Heart left ventricle (tissue), 16 donors: ENCODE results near the gene VMP1. TPM values are rescaled to one million over a fixed set of nuclear protein-coding genes. Genes with fewer than 3 reads are reported as not detected.

ENCODE experiments used
- ATAC-seq, 4 donors: fragments of 200-7000 bp; cut with Tn5 transposase; one replicate each; pipeline ENCODE4 v1.9.1; 2020 to 2022; ENCODE audit warnings: moderate library complexity in 4 of 4, mild to moderate bottlenecking in 3 of 4, moderate number of reproducible peaks in 1 of 4
- DNase-seq, 5 donors: peaks; one replicate each; pipeline ENCODE4 v3.0.0-alpha.2; 2020
- H3K27ac ChIP-seq, 12 donors: fragments of 200-600 bp; sonication (generic) in 4 of 12; one replicate each; pipeline versions ENCODE4 v1.5.0 to v1.8.0; 2016 to 2022; ENCODE audit warnings: mild to moderate bottlenecking in 2 of 12
- H3K27me3 ChIP-seq, 9 donors: fragments of 200-600 bp; sonication (generic) in 2 of 9; one replicate each; pipeline versions ENCODE4 v1.5.1 to v1.8.0; 2016 to 2022; ENCODE audit warnings: mild to moderate bottlenecking in 3 of 9
- H3K36me3 ChIP-seq, 9 donors: fragments of 200-600 bp; sonication (generic) in 2 of 9; one replicate each; pipeline versions ENCODE4 v1.5.0 to v1.8.0; 2018 to 2022; ENCODE audit warnings: mild to moderate bottlenecking in 2 of 9
- H3K4me1 ChIP-seq, 12 donors: fragments of 200-600 bp; sonication (generic) in 4 of 12; one replicate each; pipeline versions ENCODE4 v1.5.0 to v1.8.0; 2016 to 2022; ENCODE audit warnings: mild to moderate bottlenecking in 3 of 12
- H3K4me3 ChIP-seq, 12 donors: fragments of 200-600 bp; sonication (generic) in 4 of 12; one replicate each; pipeline versions ENCODE4 v1.5.0 to v1.8.0; 2017 to 2022; ENCODE audit warnings: mild to moderate bottlenecking in 9 of 12, moderate library complexity in 4 of 12
- H3K9me3 ChIP-seq, 12 donors: fragments of 200-600 bp; sonication (generic) in 4 of 12; one replicate each; pipeline versions ENCODE4 v1.5.0 to v1.8.0; 2016 to 2022; ENCODE audit warnings: mild to moderate bottlenecking in 1 of 12
- CTCF ChIP-seq, 12 donors: fragments of 200-600 bp; sonication (generic) in 4 of 12; IDR thresholded peaks; one replicate each; pipeline versions ENCODE4 v1.5.0 to v1.8.0; 2018 to 2022; ENCODE audit warnings: antibody characterized with exemption in 12 of 12, mild to moderate bottlenecking in 5 of 12
- POLR2A ChIP-seq, 2 donors: fragments of 450-650 bp; IDR thresholded peaks; one replicate each; pipeline ENCODE4 v1.6.1; 2017; ENCODE audit warnings: antibody characterized with exemption in 2 of 2, mild to moderate bottlenecking in 2 of 2, moderate library complexity in 2 of 2
- WGBS, 4 donors: extraction: QIAGEN DNeasy Blood & Tissue Kit in 2 of 4; methylation state at CpG; one replicate each; pipeline versions ENCODE4 v1.1.5 to v1.1.7; 2013 to 2018; 5-methylcytosine and 5-hydroxymethylcytosine counted together
- intact Hi-C, 10 donors: fragments of 100-400 bp; cut with DNase I; formaldehyde crosslinking; loops; one replicate each; pipeline versions ENCODE4 v1.11.1 to v1.14.2; 2022
- polyA plus RNA-seq, 2 donors: library from polyadenylated mRNA; stranded (reverse); fragments of 200-250 nt; gene quantifications; one replicate each; pipeline ENCODE4 v1.2.3, GENCODE V29; 2013
- total RNA-seq, 9 donors: library from RNA; depleted of rRNA in 2 of 9; stranded (reverse); fragments of >200 nt in 2 of 9; fragmentation: NEBNext Ultra II Directional in 3 of 9; extraction: Animal tissue kit (Norgen Biotek cat#: 25700) in 3 of 9; gene quantifications; one replicate each; pipeline versions ENCODE4 v1.1.0 to v1.2.4, GENCODE V29; 2016 to 2023
- donor health status: ischemic (EF 13 %, LVEDD 7.1; RV severe dilation, severe dysfunction).
- donor health status: healthy with polysubstance abuse.
- donor health status: DM: no; HTN: yes; CAD: no.
- donor health status: DM: no; HTN: no; CAD: no.
- donor health status: ischemic (EF 25% LVEDD 6.9; RV normal size, moderate dysfunction).
- donor health status: ischemic (EF 25% LVEDD 5.7; RV mildly dilated, moderate dysfunction).
- donor health status: healthy.
- donor health status: DM: yes; HTN: yes; CAD: no.
- donor health status: ischemic (EF 35%, LVEDD 5.7; RV mildly dilated, moderate dysfunction).
- donor health status: nonischemic (EF 11% LVEDD 7.7; RV severe dilation, severe dysfunction).
- donor health status: DM: yes; HTN: yes; CAD: no.
- donor health status: PGD.
- donor health status: ischemic (EF 29% LVEDD 5.4; RV normal size, mild dysfunction).
- donor health status: nonischemic (EF 23%, LVEDD 6.1; RV moderate dilation, normal function).

Gene VMP1
- total and polyA plus RNA-seq, 11 donors = 19.3 to 181 (median 50.1) TPM

- Histone ChIP-seq H3K9me3 (no peaks in the 10 kb centered on the region), H3K36me3 (no peaks in the 10 kb centered on the region), H3K4me1 (peaks cover 0 to 45% (median 3%) of the 10 kb centered on the region in 12 donors), H3K27ac (no peak overlapping the region), H3K27me3 (no peaks in the 10 kb centered on the region), H3K4me3 (no peak overlapping the region)
- intact Hi-C loops = no loop called here
- TF ChIP-seq CTCF (IDR thresholded peaks at IDR 0.05) (no peak), POLR2A (IDR thresholded peaks at IDR 0.05) (no peak)
- DNase-seq (no peak), ATAC-seq (no peak)
Measured at GRCh38 chr17:59719526-59719925, 12.1 kb downstream of the VMP1 start.

DNA sequence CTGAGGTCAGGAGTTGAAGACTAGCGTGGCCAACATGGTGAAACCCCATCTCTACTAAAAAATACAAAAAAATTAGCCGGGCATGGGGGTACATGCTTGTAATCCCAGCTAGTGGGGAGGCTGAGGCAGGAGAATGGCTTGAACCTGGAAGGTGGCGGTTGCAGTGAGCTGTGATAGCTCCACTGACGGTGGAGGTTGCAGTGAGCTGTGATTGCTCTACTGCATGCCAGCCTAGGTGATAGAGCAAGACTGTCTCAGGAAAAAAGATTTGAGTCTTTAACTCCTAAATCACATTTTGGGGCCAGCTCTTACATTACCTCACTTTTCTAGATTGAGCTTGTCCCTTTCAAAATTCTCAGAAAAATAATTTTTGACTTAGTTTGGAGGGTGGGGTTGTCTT, 15.2 kb downstream of the VMP1 start:
- ATAC-seq = no peak
- H3K9me3 ChIP-seq = no peaks in the 10 kb centered on the region
- 90 to 95% (median 94%) methylated on average over 4 of the region's 4 CpGs for WGBS, 4 donors

GRCh38 chr17:59723041-59723440, 15.6 kb downstream of the VMP1 start:
- peak overlapping the region in 1 of 12 donors; percentile 61 for H3K27ac ChIP-seq
- no peaks in the 10 kb centered on the region for H3K36me3 ChIP-seq
- peaks cover 0 to 65% (median 4%) of the 10 kb centered on the region in 12 donors for H3K4me1 ChIP-seq
- no peaks in the 10 kb centered on the region for H3K9me3 ChIP-seq
- no peaks in the 10 kb centered on the region for H3K27me3 ChIP-seq
- 74 to 86% (median 79%) methylated on average over 1 of the region's 1 CpG for WGBS, 4 donors
- ATAC-seq (no peak), DNase-seq (no peak)
- intact Hi-C loops = no loop called here
- no peak overlapping the region for H3K4me3 ChIP-seq
- TF ChIP-seq CTCF (IDR thresholded peaks at IDR 0.05) = no peak
- no peak for TF ChIP-seq POLR2A (IDR thresholded peaks at IDR 0.05)

More for the DNA sequence above, 15.2 kb downstream of the VMP1 start:
- no peaks in the 10 kb centered on the region for H3K27me3 ChIP-seq
- DNase-seq = no peak
- TF ChIP-seq CTCF (IDR thresholded peaks at IDR 0.05) (no peak), POLR2A (IDR thresholded peaks at IDR 0.05) (no peak)
- H3K4me3 ChIP-seq = no peak overlapping the region
- peaks cover 0 to 62% (median 4%) of the 10 kb centered on the region in 12 donors for H3K4me1 ChIP-seq
- intact Hi-C loops = no loop called here
- H3K36me3 ChIP-seq = no peaks in the 10 kb centered on the region
- H3K27ac ChIP-seq = no peak overlapping the region

- WGBS, 4 donors = 85 to 94% (median 90%) methylated on average over 1 of the region's 1 CpG
- no peaks in the 10 kb centered on the region for H3K9me3 ChIP-seq
- no peak overlapping the region for H3K4me3 ChIP-seq
- H3K36me3 ChIP-seq = no peaks in the 10 kb centered on the region
- intact Hi-C loops = no loop called here
- no peaks in the 10 kb centered on the region for H3K27me3 ChIP-seq
- peaks cover 0 to 70% (median 4%) of the 10 kb centered on the region in 12 donors for H3K4me1 ChIP-seq
- TF ChIP-seq CTCF (IDR thresholded peaks at IDR 0.05) = no peak
- no peak for TF ChIP-seq POLR2A (IDR thresholded peaks at IDR 0.05)
- ATAC-seq (no peak), DNase-seq (no peak)
- peak overlapping the region in 1 of 12 donors; percentile 61 for H3K27ac ChIP-seq
Measured at GRCh38 chr17:59723607-59724006, 16.2 kb downstream of the VMP1 start.
